Measurements from ENCODE around the gene PHB1.

- TF ChIP-seq CTCF (IDR thresholded peaks at IDR 0.05; ENCODE audit: control extremely low read depth in 1 of 3, insufficient read depth in 1 of 3, low read depth in 1 of 3, low read length in 3 of 3) (peak in 2 of 3 experiments; percentile 1 to 18; a peak in 2 of 4 replicates), RFX5 (IDR thresholded peaks at IDR 0.05; ENCODE audit: borderline replicate concordance, low read depth, low read length) (no peak), MAFK (IDR thresholded peaks at IDR 0.05; ENCODE audit: low read depth, low read length) (no peak), ZNF274 (IDR thresholded peaks at IDR 0.05; ENCODE audit: borderline replicate concordance, extremely low read depth, low read length) (no peak), BCL11A (IDR thresholded peaks at IDR 0.05; ENCODE audit: low read depth in 2 of 2, low read length in 2 of 2) (no peak)
Measured at GRCh38 chr17:49438436-49439278, 24.0 kb upstream of the PHB1 start.
